ENCODE data around the gene HRH3.

Gene HRH3

DNA sequence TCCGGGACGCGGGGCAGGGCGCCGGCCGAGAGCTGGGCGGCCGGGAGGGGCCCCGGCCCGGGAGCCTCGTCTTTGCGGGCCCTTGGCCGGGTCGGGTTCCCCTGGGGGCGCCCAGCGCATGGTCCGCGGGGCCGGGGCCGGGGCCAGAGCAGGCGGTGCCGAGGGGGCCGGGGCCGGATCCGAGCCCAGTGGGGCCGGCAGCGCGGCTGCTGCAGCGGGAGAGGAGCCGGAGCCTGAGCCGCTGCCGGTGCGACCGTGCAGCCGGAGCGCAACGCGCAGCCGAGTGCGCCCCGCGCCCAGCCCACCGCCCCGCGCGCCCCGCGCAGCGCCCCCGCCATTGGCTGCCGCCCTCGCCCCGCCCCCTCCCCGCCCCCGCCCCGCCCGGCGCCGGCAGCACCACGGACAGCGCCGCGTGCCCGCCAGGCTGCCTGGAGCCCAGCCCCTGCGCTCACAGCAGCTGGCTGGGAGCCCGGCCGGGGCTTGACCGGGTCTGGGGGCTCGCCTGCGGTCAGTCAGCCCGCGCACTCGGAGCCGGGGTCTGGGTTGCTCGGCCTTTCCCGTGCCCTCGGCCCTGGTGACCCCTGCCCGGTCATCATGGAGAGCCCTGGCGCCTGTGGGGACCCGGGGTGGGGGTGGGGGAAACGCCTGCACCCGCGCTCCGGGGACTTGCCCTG, at the start of gene HRH3:
TSS of gene HRH3 (minus strand) at position 287 of the 674 bp plus-strand sequence. CDS start 308 bp downstream, outside the sequence.
- in situ Hi-C loops (cut with HindIII; ENCODE audit: low pct_ligation_motif_present, low pct_unique_long_range_greater_than_20kb, low sequenced_read_pairs), result no loop called here
- DNase-seq, result peak; percentile 32

DNA sequence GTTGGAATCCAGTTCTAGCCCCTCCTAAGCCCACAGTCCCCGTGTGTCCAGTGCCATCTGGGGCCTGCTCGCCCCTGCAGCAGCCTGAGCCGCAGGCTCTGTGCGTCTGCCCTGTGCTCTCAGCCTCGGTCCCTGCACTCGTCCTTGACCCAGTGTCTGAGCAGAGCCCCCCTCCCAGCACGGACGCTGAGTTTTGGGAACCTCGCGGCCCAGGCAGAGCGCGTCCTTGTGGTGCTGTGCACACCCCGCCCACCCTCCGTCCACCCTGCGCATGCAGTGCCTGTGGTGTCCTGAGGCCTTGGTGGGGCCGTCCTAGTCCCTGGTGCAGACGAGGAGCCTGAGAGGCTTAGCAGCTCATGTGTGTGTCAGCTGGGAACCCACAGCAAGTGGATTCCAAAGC, 49.8 kb upstream of the HRH3 start:
- DNase-seq, result no peak

DNA sequence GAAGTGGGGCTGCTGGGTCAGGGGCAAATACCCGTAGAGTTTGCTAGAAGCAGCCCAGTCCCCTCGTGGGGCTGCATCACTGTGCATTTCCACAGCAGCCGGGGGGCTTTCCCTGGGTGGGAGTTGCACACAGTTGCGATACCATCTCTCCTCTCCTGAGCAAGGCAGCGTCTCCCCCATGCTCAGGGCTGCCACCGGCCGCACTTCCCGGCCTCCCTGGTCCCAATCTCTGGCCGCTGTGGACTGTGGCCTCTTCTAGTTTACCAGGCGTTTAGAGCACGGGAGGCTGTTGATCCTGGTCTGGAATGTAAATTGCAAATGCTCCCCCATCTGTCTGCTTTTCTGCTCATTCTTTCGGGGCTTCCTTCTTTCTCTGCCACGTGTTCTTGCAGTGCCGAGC, 49.3 kb upstream of the HRH3 start:
- in situ Hi-C loops (cut with HindIII; ENCODE audit: low pct_ligation_motif_present, low pct_unique_long_range_greater_than_20kb, low sequenced_read_pairs), result no loop called here
- DNase-seq, result no peak

More for the DNA sequence above, 49.8 kb upstream of the HRH3 start:
- in situ Hi-C loops (cut with HindIII; ENCODE audit: low pct_ligation_motif_present, low pct_unique_long_range_greater_than_20kb, low sequenced_read_pairs), result no loop called here

DNA sequence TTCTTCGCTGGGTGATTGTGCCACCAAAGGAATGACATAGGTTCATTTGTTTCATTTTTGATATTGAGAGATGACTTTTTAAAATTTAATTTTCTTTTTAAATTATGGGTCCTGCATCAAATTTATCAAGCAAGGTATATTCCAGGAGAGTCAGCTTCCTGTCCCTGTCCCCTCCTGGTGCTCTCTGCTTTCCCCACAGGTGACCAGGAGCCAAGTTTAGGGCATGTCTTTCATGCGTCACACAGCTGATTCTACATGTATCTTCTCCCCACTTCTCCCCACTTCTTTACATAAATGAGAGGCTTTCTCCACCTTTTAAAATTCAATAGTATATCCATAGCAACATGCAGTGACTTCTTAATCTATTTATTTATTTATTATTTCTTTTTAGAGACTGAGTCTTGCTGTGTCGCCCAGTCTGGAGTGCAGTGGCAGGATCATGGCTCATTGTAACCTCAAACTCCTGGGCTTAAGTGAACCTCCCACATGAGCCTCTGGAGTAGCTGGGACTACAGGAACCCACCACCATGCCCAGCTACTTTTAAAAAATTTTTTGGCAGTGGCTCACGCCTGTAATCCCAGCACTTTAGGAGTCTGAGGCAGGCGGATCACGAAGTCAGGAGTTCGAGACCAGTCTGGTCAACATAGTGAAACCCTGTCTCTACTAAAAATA, 48.3 kb upstream of the HRH3 start:
- no peak for DNase-seq
- in situ Hi-C loops (cut with HindIII; ENCODE audit: low pct_ligation_motif_present, low pct_unique_long_range_greater_than_20kb, low sequenced_read_pairs), result no loop called here

DNA sequence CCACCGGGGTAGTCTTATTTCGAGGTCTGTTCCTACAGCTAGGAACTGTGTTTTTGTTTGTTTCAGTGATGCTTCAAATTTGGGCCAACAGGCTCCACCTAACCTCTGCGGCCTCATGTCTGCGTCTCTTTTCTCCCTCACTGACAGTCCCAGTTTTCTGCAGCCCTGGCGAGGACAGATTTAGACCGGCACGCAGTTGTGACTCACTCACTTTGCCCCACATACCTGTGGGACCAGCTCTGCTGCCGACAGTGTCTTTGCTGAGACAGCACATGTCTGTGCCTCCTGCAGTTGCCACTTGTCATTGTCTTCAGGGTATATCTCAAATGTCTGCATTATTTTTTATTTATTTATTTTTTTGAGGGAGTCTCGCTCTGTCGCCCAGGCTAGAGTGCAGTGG, 47.5 kb upstream of the HRH3 start:
- in situ Hi-C loops (cut with HindIII; ENCODE audit: low pct_ligation_motif_present, low pct_unique_long_range_greater_than_20kb, low sequenced_read_pairs), result no loop called here

DNA sequence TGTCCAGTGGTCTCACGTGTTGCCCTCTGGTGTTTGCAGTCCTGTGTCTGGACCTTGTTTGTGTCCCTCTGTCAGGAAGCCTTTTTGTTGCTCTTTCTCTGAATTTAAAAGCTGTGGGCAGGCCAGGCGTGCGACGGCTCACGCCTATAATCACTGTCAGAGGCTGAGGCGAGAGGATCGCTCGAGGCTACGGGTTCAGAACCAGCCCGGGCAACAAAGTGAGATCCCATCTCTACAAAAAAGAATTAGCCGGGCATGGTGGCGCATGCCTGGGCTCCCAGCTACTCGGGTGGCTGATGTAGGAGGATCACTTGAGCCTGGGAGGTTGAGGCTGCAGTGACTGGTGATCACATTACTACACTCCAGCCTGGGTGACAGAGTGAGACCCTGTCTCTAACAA, 46.8 kb upstream of the HRH3 start:
- DNase-seq, result no peak
- in situ Hi-C loops (cut with HindIII; ENCODE audit: low pct_ligation_motif_present, low pct_unique_long_range_greater_than_20kb, low sequenced_read_pairs), result no loop called here

More for the DNA sequence above, 47.5 kb upstream of the HRH3 start:
- DNase-seq, result no peak

DNA sequence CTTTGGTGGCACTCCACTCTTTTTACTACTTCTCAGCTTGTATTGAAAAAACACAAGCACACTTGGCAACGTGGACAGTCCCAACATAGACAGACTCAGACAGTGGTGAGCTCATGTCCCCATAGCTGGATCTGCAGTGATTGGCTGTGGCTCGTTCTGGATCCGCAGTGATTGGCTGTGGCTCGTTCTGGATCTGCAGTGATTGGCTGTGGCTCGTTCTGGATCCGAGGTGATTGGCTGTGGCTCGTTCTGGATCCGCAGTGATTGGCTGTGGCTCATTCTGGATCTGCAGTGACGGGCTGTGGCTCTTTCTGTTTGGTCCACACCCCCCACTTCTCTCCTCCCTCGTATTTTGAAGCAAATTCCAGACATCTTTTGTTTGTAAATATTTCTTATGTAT, 46.3 kb upstream of the HRH3 start:
- DNase-seq, result no peak
- in situ Hi-C loops (cut with HindIII; ENCODE audit: low pct_ligation_motif_present, low pct_unique_long_range_greater_than_20kb, low sequenced_read_pairs), result no loop called here

DNA sequence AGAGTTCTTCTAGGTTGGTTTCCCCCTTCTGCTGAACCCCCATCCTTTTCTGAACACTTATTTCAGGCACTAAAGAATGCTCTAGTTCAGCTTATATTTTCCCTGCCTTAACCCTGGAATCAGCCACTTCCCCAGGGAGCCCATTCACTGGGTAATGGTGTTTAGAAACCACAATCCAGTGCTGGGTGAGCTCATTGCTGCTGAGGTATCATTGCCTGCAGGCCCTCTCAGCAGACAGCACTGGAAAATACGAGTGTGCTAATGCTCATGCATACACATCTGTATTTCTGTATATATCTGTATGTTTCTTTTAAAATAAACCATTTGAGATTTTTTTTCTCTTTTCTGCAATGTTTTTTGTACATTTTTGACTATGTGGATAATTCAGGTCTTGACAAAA, 45.3 kb upstream of the HRH3 start:
- DNase-seq, result no peak
- in situ Hi-C loops (cut with HindIII; ENCODE audit: low pct_ligation_motif_present, low pct_unique_long_range_greater_than_20kb, low sequenced_read_pairs), result no loop called here

DNA sequence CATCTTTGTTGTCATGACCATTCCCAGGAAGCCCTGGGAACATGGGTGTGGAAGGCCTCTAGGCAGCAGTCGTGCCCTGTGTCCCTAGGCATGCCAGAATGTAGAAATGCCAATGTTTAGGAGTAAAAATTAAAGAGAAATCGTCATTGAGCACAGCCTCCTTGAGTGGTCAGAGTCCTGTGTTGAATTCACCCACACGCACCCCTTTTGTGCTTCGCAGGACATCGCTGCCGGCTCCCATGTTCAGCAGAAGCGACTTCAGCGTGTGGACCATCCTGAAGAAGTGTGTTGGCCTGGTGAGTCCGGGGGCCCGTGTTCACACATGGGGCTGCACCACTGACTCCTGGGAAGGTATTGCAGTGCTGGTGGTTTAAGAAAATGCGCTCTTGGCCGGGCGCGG, 43.3 kb upstream of the HRH3 start:
- DNase-seq, result no peak
- in situ Hi-C loops (cut with HindIII; ENCODE audit: low pct_ligation_motif_present, low pct_unique_long_range_greater_than_20kb, low sequenced_read_pairs), result no loop called here

DNA sequence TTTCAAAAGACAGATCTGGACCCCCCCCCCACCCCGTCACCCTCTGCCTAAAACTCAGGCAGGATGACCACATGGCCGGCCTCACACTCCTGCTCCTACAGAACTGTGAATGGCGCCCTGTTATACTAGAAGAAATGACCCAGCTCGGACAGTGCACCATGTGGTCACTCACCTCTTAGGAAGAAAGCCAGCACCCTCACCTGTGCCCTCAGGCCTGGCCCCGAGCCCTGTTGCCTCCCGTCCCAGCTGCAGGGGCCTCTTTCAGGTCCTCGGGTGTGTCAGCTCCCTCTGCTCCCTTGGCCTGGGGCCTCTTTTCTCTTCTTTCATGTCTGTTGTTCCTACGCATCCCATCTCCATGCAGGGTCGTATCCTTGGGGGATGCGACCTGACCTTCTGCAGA, 42.0 kb upstream of the HRH3 start:
- in situ Hi-C loops (cut with HindIII; ENCODE audit: low pct_ligation_motif_present, low pct_unique_long_range_greater_than_20kb, low sequenced_read_pairs), result no loop called here

DNA sequence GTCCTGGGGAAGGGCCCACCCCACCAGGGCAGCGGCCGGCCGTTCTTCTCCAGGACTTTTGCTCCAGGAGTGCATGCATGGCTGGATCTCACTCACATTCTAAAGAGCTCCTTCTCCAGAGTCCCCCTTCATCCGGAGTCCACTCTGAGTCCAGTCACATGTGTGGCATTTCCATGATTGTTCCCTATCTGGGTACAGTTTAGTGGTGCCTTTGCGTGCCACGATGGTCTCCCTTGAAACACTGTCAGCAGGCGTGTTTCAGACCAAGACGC, 39.2 kb upstream of the HRH3 start:
- in situ Hi-C loops (cut with HindIII; ENCODE audit: low pct_ligation_motif_present, low pct_unique_long_range_greater_than_20kb, low sequenced_read_pairs), result no loop called here
- DNase-seq, result no peak

More for the DNA sequence above, 42.0 kb upstream of the HRH3 start:
- DNase-seq, result no peak

DNA sequence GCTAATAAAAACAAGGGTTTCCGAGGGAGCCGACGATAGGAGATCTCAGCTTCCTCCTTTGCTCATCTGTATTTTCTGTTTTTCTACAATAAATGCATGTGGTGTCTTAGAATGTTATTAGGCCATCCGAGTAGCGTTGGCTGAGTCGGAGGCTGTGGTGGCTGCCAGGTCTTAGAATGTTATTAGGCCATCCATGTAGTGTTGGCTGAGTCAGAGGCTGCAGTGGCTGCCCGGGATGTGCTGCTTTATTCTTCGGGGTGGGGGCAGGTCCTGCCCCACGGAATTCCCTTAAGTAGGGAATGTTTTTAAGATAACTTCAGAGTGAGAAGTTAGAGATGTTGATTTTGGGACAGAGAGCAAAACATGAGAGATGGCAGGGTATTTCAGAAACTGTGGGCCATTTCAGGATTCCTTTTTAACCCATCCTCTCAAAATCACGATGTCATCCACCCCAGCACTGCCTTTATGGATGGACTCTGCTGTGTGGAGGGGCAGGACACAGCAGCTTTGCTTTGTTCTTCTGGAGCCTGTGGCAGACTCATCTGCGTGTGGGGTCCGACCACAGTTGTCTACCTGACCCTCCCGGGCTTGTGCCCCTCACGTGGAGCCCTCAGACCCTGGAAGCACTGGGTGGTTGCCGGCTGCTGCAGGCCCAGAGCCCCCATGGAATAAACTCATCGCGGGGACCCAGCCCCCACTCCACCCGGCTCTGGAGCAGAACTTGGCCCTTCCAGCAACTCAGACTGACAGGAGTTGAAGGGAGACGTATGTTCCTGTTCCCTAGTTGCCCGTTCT, 38.6 kb upstream of the HRH3 start:
- DNase-seq, result peak; percentile 25
- in situ Hi-C loops (cut with HindIII; ENCODE audit: low pct_ligation_motif_present, low pct_unique_long_range_greater_than_20kb, low sequenced_read_pairs), result no loop called here

DNA sequence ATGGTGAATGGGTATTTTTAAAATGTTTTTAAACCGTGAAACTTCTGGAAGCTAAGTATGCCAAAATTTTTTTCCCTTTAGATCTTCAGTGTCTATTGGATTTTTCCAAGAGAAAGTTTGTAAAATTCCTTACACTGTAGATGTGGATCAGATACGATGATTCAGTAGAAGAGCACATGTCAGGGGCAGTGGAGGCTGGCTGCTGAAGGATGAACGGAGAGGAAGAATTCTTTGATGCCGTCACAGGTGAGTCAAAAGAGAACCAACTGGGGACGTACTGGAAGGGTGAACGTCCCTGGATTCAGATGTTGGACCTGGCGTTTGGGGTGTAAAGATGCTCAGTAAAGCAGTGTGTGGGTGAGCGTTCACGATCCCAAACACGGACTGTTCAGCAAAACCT, 35.9 kb upstream of the HRH3 start:
- in situ Hi-C loops (cut with HindIII; ENCODE audit: low pct_ligation_motif_present, low pct_unique_long_range_greater_than_20kb, low sequenced_read_pairs), result no loop called here
- no peak for DNase-seq

DNA sequence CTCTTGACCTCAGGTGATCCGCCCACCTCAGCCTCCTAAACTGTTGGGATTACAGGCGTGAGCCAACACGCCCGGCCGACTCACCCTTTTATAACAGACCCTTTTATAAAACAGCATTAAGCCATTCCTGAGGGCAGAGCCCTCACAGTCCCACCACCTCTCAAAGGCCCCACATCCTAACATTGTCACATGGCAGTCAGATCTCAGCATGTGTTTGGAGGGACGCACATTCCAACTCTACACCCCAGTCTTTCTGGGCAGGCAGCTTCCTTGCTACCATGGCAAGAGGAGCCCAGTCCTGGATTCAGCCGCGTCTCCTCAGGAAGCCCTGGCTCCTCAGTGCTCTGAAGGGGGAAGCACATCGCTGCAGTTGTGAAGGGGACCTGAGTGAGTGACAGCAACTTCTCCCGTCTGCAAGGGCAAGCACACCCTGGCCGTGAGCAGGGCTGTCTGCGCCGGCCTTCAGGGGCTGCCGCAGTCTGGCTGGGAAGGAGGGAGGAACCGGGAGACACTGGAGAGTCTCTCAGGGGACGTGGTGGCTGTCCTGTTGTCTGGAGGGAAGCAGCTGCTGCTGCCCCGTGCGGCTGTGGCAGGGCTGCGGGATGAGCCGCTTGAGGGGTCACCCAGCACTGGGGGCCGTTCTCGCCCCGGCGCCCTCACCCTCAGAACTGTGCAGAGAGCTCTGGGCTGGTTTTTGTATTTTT, 34.1 kb upstream of the HRH3 start:
- DNase-seq, result no peak
- in situ Hi-C loops (cut with HindIII; ENCODE audit: low pct_ligation_motif_present, low pct_unique_long_range_greater_than_20kb, low sequenced_read_pairs), result no loop called here

DNA sequence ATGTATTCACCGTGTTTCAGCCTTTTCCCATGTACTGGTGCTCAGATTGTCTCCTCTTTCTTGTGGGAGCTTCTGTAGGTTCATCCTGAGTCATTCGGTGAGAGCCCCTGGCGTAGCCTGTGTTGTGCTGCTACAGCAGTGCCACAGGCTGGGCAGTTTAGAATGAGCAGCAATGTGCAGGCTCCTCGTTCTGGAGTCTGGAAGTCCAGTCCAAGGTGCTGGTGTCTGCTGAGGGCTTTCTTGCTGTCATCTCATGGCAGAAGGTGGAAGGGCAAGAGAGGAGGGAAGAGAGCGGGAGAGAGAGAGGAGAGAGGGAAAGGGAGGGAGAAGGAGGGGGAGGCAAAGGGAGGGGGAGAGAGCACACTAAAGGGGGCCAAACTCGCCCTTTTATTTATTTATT, 33.3 kb upstream of the HRH3 start:
- in situ Hi-C loops (cut with HindIII; ENCODE audit: low pct_ligation_motif_present, low pct_unique_long_range_greater_than_20kb, low sequenced_read_pairs), result no loop called here
- DNase-seq, result no peak

DNA sequence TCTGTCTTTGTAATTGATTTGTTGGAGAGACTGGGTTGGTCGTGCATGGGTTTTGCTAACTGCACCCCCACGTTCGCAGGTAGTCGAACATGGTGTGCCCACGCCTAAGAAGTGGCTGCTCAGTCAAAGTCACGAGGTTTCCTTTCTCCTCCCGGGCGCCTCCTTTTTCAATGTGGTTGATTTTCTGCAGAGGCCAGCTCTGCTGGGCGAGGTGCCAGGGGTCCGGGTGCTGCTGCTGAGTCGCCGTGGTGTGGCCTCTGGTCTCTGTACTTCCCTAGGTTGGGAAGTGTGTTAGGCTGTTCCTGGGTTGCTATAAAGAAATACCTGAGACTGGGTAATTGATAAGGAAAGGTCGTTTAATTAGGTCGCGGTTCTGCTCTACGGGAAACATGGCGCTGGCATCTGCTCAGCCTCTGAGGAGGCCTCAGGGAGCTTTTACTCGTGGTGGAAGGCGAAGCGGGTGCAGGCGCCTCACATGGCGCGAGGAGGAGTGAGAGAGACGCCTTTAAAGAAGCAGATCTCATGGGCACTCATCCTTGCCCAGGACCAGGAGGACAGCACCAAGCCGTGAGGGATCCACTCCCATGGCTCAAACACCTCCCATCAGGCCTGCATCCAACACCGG, 32.4 kb upstream of the HRH3 start:
- in situ Hi-C loops (cut with HindIII; ENCODE audit: low pct_ligation_motif_present, low pct_unique_long_range_greater_than_20kb, low sequenced_read_pairs), result no loop called here
- peak; percentile 30 for DNase-seq

DNA sequence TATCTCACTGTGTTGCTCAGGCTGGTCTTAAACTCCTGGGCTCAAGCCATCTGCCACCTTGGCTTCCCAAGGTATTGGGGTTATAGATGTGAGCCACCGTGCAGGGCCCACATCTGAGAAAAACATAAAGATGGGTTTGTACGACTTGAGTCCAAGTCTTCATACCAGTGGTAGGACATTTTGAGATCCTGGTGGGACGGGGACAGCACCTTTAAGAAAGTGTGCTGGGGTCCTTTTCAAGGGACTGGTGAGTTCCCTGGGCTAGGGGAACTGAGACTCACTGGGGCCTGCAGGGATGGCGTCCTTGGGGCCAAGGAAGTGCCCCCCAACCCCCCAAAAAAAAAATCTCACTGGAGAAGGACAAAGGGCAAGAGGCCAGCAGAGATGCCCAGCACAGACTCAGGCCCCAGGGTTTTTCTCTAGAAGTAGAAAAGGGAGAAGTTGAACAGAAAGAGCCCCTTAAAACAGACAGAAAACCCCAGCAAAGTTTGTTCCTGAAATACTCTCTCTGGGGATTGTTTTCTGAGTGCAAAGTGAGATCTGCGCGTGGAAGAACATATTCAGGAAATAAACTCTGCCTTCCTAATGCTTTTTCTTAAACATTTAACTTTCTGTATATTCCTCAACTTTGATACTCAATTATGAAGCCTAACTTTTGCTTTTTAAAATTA, 28.9 kb upstream of the HRH3 start:
- no peak for DNase-seq
- in situ Hi-C loops (cut with HindIII; ENCODE audit: low pct_ligation_motif_present, low pct_unique_long_range_greater_than_20kb, low sequenced_read_pairs), result no loop called here

DNA sequence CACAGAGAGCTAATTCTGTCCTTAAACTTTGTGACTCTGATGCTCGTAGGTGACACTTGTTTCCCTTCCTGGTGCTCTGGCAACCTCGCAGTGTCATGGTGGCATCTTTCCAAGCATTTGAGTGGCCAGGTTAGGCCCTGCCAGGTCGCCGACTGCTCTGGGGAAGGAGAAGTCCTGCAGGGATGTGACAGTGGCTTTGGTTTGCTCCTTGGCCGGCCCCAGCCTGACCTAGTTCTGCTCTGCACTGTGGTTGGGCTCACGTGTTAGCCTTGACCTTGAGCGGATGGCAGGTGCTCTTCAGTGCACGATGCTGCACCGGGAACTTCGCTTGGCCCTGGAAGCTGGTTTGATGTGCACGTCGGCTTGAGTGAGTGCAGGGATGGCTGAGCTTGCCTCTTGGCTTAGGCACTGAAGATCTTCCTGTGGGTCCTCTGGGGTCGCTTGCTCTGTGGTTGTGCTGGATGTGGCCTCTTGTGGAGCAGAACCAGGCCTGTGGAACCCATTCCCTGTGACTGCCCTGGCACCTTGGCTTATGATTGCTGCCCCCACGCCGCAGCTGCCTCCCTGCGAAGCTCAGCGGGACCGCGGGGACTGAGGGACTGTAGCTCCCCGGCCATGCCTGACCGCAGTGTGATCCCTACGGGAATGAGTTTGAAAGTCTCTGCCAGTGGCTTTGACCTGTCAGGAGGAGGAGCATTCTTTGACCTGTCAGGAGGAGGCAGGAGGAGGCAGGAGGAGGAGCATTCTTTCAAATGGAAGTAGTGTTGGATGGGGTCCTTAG, 27.0 kb upstream of the HRH3 start:
- no peak for DNase-seq
- in situ Hi-C loops (cut with HindIII; ENCODE audit: low pct_ligation_motif_present, low pct_unique_long_range_greater_than_20kb, low sequenced_read_pairs), result no loop called here

All from ACHN (cell line).